Measurements from ENCODE around the gene ATP2B1. TPM values are rescaled to one million over a fixed set of nuclear protein-coding genes. Genes with fewer than 3 reads are reported as not detected.

ATP2B1 gene
- total RNA-seq, 4 donors from 2014 or later, result 10.9 to 32.4 (median 21.0) TPM

DNA sequence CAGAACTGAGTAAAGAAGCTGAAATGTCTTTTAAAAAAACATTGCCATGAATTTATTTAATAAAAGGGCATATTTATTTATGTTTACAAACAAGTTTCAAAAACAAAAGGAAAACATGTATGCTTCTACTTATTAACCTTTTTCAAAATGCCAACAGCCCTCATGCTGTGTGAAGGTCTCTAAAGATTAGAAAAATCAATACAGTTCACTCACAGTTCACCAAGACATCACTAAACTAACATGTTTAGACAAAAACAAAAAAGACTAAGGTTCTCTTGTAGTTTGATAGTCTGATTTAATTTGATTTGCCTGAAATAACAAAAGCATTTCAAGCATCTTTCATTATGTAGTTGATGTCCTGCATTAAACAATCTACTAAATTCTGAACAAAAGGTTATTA, 118.9 kb downstream of the ATP2B1 start:
- Histone ChIP-seq H3K27me3 (no peaks in the 10 kb centered on the region), H3K4me3 (no peak overlapping the region), H3K4me1 (no peaks in the 10 kb centered on the region), H3K9me3 (no peaks in the 10 kb centered on the region), H3K27ac (no peak overlapping the region), H3K36me3 (peaks cover 0 to 25% (median 0%) of the 10 kb centered on the region in 3 donors)
- no peak for TF ChIP-seq POLR2A (IDR thresholded peaks at IDR 0.05)
- TF ChIP-seq, protein P1, sequence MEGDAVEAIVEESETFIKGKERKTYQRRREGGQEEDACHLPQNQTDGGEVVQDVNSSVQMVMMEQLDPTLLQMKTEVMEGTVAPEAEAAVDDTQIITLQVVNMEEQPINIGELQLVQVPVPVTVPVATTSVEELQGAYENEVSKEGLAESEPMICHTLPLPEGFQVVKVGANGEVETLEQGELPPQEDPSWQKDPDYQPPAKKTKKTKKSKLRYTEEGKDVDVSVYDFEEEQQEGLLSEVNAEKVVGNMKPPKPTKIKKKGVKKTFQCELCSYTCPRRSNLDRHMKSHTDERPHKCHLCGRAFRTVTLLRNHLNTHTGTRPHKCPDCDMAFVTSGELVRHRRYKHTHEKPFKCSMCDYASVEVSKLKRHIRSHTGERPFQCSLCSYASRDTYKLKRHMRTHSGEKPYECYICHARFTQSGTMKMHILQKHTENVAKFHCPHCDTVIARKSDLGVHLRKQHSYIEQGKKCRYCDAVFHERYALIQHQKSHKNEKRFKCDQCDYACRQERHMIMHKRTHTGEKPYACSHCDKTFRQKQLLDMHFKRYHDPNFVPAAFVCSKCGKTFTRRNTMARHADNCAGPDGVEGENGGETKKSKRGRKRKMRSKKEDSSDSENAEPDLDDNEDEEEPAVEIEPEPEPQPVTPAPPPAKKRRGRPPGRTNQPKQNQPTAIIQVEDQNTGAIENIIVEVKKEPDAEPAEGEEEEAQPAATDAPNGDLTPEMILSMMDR (IDR thresholded peaks at IDR 0.05), result no peak
- intact Hi-C loops (cut with DNase I), result no loop called here
- no peak for DNase-seq

DNA sequence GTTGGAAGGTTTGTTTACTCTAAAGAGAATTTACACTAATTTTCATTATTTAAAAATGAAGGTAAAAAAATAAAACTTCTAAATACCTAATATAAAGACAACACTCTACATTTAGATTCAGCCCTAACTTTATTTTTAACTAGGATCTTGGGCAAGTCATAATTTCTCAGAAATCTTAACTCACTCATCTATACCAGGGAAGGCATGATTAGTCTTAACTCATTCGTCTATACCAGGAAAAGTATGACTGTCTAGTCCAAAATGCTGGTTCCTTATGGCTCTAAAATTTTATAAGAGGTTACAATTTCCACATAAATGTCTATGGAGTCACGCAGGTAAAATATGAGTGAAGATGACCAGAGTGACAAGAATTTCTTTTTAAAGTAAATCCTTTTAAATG, 130.1 kb downstream of the ATP2B1 start:
- TF ChIP-seq, protein P1 (IDR thresholded peaks at IDR 0.05), result no peak
- TF ChIP-seq POLR2A (IDR thresholded peaks at IDR 0.05), result no peak
- Histone ChIP-seq H3K27me3 (no peaks in the 10 kb centered on the region), H3K9me3 (no peaks in the 10 kb centered on the region), H3K36me3 (no peaks in the 10 kb centered on the region), H3K4me3 (no peak overlapping the region), H3K27ac (no peak overlapping the region), H3K4me1 (no peaks in the 10 kb centered on the region)
- WGBS, 2 donors, result 81 to 83% methylated on average over 2 of the region's 2 CpGs
- no peak for DNase-seq
- intact Hi-C loops (cut with DNase I), result no loop called here

DNA sequence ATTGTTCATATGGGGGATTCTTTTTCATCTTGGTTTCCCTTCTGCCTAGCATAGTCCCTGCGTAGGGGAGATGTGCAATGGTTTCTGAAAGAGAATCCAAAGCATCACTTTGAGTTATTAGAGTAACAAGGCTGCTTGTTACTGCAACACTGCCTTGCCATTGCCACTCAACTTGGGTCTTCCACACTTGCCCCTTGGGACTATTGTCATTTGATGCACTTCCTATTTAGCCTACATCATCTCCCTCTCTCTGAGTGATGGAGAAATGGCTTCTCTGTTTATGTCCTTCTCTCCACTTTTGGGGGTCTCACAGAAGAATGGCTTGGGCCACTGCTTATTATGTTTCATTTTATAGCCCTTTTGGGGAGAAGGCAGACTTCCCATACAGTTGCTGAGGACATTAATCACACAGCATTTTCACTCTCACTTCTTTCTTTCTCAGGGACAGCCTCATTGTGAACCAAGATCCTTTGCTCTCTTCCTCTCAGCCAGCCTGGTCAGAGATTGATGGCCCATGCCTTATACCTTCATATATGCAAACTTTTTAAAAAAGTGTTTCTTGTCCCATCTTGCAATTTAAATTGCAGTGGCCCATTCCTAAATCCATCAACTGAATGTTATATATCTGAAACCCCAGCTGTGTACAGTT, 131.9 kb downstream of the ATP2B1 start:
- Histone ChIP-seq H3K36me3 (no peaks in the 10 kb centered on the region), H3K27ac (no peak overlapping the region), H3K27me3 (no peaks in the 10 kb centered on the region), H3K9me3 (no peaks in the 10 kb centered on the region), H3K4me3 (no peak overlapping the region), H3K4me1 (no peaks in the 10 kb centered on the region)
- WGBS, 2 donors, result 88 to 93% methylated on average over 1 of the region's 1 CpG
- DNase-seq, result no peak
- intact Hi-C loops (cut with DNase I), result no loop called here
- no peak for TF ChIP-seq POLR2A (IDR thresholded peaks at IDR 0.05)
- TF ChIP-seq, protein P1 (IDR thresholded peaks at IDR 0.05), result no peak

DNA sequence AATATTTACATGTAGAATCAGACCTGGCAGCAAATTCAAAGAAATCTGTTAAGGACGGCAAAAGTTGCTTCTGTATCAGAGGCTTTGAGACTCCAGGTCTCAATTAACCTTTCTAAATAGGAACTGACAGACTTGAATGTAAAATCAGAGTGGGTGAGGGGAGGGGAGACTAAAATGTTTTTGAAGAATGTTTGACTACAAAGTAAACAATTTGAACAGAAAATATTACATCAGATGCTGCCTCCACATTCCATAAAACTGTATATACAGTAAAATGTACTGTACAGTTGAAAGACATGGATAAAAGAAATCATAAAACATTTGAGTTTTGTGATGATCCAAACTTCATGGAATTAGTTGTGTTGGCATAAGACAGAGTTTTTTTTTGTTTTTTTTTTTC, 133.3 kb downstream of the ATP2B1 start:
- Histone ChIP-seq H3K4me1 (no peaks in the 10 kb centered on the region), H3K4me3 (no peak overlapping the region), H3K27ac (no peak overlapping the region), H3K36me3 (no peaks in the 10 kb centered on the region), H3K27me3 (no peaks in the 10 kb centered on the region), H3K9me3 (no peaks in the 10 kb centered on the region)
- WGBS, 2 donors, result 77 to 89% methylated on average over 1 of the region's 1 CpG
- no peak for DNase-seq
- no peak for TF ChIP-seq POLR2A (IDR thresholded peaks at IDR 0.05)
- TF ChIP-seq, protein P1 (IDR thresholded peaks at IDR 0.05), result no peak
- intact Hi-C loops (cut with DNase I), result no loop called here

DNA sequence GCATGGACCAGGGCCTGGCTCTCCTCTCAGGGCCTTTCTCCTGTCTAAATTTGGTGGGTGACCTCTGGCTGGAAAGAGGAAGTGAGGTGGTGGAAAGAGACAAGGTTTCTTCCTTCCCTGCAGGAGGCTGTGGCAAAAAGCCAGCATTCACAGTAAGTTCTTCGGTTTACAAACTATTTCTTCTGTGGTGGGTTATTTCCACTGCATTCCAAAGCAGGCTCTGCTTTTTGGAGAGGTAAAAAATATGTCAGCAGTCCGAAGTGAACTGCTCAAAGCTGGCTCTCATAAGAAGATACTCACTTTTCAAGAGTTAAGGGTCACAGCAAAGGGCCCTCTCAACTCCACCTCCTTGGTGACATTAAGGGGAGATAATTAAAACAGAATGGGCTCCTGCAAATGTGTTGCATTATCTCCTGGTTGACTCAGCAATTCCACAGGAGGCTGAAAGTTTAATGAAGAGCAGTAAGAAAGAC, 133.9 kb downstream of the ATP2B1 start:
- intact Hi-C loops (cut with DNase I), result no loop called here
- H3K27ac ChIP-seq, result no peak overlapping the region
- peaks cover 0 to under 1% (median 0%) of the 10 kb centered on the region in 3 donors for H3K4me1 ChIP-seq
- TF ChIP-seq POLR2A (IDR thresholded peaks at IDR 0.05), result no peak
- TF ChIP-seq, protein P1 (IDR thresholded peaks at IDR 0.05), result no peak
- H3K27me3 ChIP-seq, result no peaks in the 10 kb centered on the region
- H3K36me3 ChIP-seq, result no peaks in the 10 kb centered on the region
- DNase-seq, result no peak
- no peak overlapping the region for H3K4me3 ChIP-seq
- no peaks in the 10 kb centered on the region for H3K9me3 ChIP-seq
- 56% methylated on average over 2 of the region's 2 CpGs for WGBS, 2 donors
